B cell (primary cell): Measurements from ENCODE around the gene MROH8. TPM values are rescaled to one million over a fixed set of nuclear protein-coding genes. Genes with fewer than 3 reads are reported as not detected.

Source experiments
- ATAC-seq: fragments of 200-7000 bp; cut with Tn5 transposase; one replicate; pipeline ENCODE4 v1.10.0; 2021; ENCODE audit warnings: low read depth, mild to moderate bottlenecking, moderate number of reproducible peaks, moderate library complexity
- CTCF ChIA-PET: fragments of 350-600 bp; sonication (Branson Sonifier 250); formaldehyde crosslinking; loops from one replicate; lab custom pipeline; 2021; ENCODE audit warnings: antibody characterized with exemption, inconsistent platforms; lab: Charles Lee
- POLR2A ChIA-PET: fragments of 350-600 bp; sonication (Branson Sonifier 250); formaldehyde crosslinking; loops from one replicate; lab custom pipeline; 2021; ENCODE audit warnings: antibody characterized with exemption; lab: Charles Lee
- DNase-seq: peaks from one replicate; pipeline ENCODE4 v3.0.0; 2013
- H2AFZ ChIP-seq: 2 replicates; pipeline ENCODE4 v1.6.1; 2012; ENCODE audit warnings: mild to moderate bottlenecking, low read depth, low read length; ENCODE audit not compliant: insufficient read depth, poor library complexity, severe bottlenecking
- H3K27ac ChIP-seq, 2 donors: 1 replicate in 1 of 2; 2 replicates in 1 of 2; pipeline ENCODE4 v1.5.1; 2012 to 2013; ENCODE audit warnings: low read length in 2 of 2, mild to moderate bottlenecking in 2 of 2, moderate library complexity in 1 of 2
- H3K27me3 ChIP-seq, 4 experiments: fragments of 200-600 bp in 1 of 4; sonication (generic) in 1 of 4; replicated peaks in 1 of 4; 1 replicate in 2 of 4; 2 replicates in 2 of 4; pipeline versions ENCODE4 v1.6.1 to v1.7.0; 2013 to 2016; ENCODE audit warnings: low read length in 3 of 4, mild to moderate bottlenecking in 2 of 4, mixed read lengths in 1 of 4, moderate library complexity in 1 of 4; ENCODE audit not compliant: insufficient read depth in 4 of 4, control insufficient read depth in 3 of 4; ENCODE audit errors: control extremely low read depth in 1 of 4
- H3K36me3 ChIP-seq, 2 experiments: replicated peaks in 1 of 2; 1 replicate in 1 of 2; 2 replicates in 1 of 2; pipeline versions ENCODE4 v1.6.1 to v1.7.1; 2013; ENCODE audit warnings: low read length in 1 of 2; ENCODE audit not compliant: insufficient read depth in 2 of 2, control insufficient read depth in 1 of 2; ENCODE audit errors: control extremely low read depth in 1 of 2, extremely low read depth in 1 of 2
- H3K4me1 ChIP-seq, 2 donors: fragments of 200-600 bp in 1 of 2; sonication (generic) in 1 of 2; 1 replicate in 1 of 2; 2 replicates in 1 of 2; pipeline versions ENCODE4 v1.5.1 to v1.6.1; 2013 to 2017; ENCODE audit warnings: low read length in 2 of 2; ENCODE audit not compliant: control insufficient read depth in 2 of 2, insufficient read depth in 2 of 2
- H3K4me2 ChIP-seq: replicated peaks from 2 replicates; pipeline ENCODE3; 2012; ENCODE audit warnings: mild to moderate bottlenecking, low read depth, low read length; ENCODE audit not compliant: poor library complexity, severe bottlenecking
- H3K4me3 ChIP-seq, 5 experiments: fragments of 200-600 bp in 1 of 5; sonication (generic) in 1 of 5; 1 replicate in 3 of 5; 2 replicates in 2 of 5; pipeline versions ENCODE4 v1.5.1 to v1.7.0; 2011 to 2016; ENCODE audit warnings: low read length in 4 of 5, mild to moderate bottlenecking in 4 of 5, low read depth in 2 of 5, control low read depth in 1 of 5, moderate library complexity in 1 of 5; ENCODE audit not compliant: insufficient read depth in 1 of 5; ENCODE audit errors: control extremely low read depth in 1 of 5, extremely low read depth in 1 of 5
- H3K79me2 ChIP-seq: fragments of 200-600 bp; sonication (generic); one replicate; pipeline ENCODE4 v1.6.0; 2016; ENCODE audit warnings: low read length; ENCODE audit not compliant: control insufficient read depth, insufficient read depth
- H3K9ac ChIP-seq: fragments of 200-600 bp; sonication (generic); 2 replicates; pipeline ENCODE4 v1.6.1; 2017; ENCODE audit warnings: mild to moderate bottlenecking, low read length, moderate library complexity
- H3K9me3 ChIP-seq, 3 donors: one replicate each; pipeline versions ENCODE4 v1.6.1 to v1.7.1; 2013; ENCODE audit warnings: low read length in 2 of 3; ENCODE audit not compliant: control insufficient read depth in 2 of 3, insufficient read depth in 1 of 3; ENCODE audit errors: control extremely low read depth in 1 of 3
- H4K20me1 ChIP-seq: 2 replicates; pipeline ENCODE4 v1.6.0; 2012; ENCODE audit warnings: mild to moderate bottlenecking, low read length; ENCODE audit not compliant: insufficient read depth, control insufficient read depth, poor library complexity, severe bottlenecking
- H3K27ac Mint-ChIP-seq: one replicate; pipeline ENCODE4 v1.8.0; 2021; ENCODE audit warnings: mixed read lengths
- H3K27me3 Mint-ChIP-seq: one replicate; pipeline ENCODE4 v1.8.0; 2021; ENCODE audit warnings: mixed read lengths
- H3K4me1 Mint-ChIP-seq: one replicate; pipeline ENCODE4 v1.8.0; 2021; ENCODE audit warnings: mixed read lengths
- H3K4me3 Mint-ChIP-seq: one replicate; pipeline ENCODE4 v1.8.0; 2021; ENCODE audit warnings: mixed read lengths
- H3K9me3 Mint-ChIP-seq: one replicate; pipeline ENCODE4 v1.8.0; 2022; ENCODE audit warnings: mixed read lengths; ENCODE audit not compliant: insufficient read depth
- EZH2 ChIP-seq: IDR thresholded peaks from 2 replicates; pipeline ENCODE4 v1.6.1; 2012; ENCODE audit warnings: borderline replicate concordance, low read depth, mild to moderate bottlenecking, moderate library complexity, low read length; ENCODE audit not compliant: insufficient read depth, poor library complexity, severe bottlenecking
- WGBS: methylation state at CpG from one replicate; pipeline ENCODE4 v1.1.5; 2013; ENCODE audit warnings: missing lambda C conversion rate; ENCODE audit not compliant: insufficient coverage; 5-methylcytosine and 5-hydroxymethylcytosine counted together
- intact Hi-C: fragments of 100-400 bp; cut with micrococcal nuclease; formaldehyde crosslinking; loops from one replicate; pipeline ENCODE4 v1.10.0; 2022
- polyA plus RNA-seq: library from polyadenylated mRNA; depleted of rRNA; stranded (reverse); fragments of >200 nt; gene quantifications from 2 replicates; pipeline ENCODE4 v1.2.3, GENCODE V29; 2012
- total RNA-seq, 2 donors: library from RNA; stranded (reverse); fragments of 120-200 nt in 1 of 2; gene quantifications; 1 replicate in 1 of 2; 2 replicates in 1 of 2; pipeline versions ENCODE4 v1.2.3 to v1.2.4, GENCODE V29; 2013 to 2022
- TF ChIP-seq, protein P1 (sequence below): fragments of 200-600 bp; IDR thresholded peaks from one replicate; pipeline ENCODE4 v1.8.0; 2022; ENCODE audit warnings: antibody characterized with exemption, mild to moderate bottlenecking

The MROH8 gene
- total and polyA plus RNA-seq, 2 donors (not counting 1 experiment from before 2014, with no cell fraction given) = 3.8 to 4.6 TPM

DNA sequence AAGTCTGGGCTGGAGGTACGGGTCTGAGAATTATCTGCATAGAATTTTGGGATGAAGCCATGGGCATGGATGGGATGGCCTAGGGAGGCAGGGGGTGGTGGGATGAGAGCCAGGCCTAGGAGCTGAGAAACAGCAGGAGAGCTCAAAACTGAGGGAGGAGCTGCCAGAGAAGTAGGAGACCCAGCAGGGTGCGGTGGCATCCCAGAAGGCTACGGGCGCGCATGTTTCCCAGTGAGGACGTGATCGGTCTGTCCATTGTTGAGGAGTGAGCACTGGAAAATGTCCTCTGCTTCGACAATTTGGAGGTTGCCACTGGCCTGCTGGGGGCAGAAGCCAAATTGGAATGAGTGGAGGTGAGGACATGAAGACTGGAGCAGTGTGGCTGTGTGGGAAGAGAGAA lies 14.5 kb upstream of the MROH8 start:
- no peaks in the 10 kb centered on the region for H3K9me3 Mint-ChIP-seq
- ChIA-PET POLR2A (no interaction called here), CTCF (interaction anchor here (0.8 to 17.7 kb wide), 6 partner anchors 12 to 338 kb away, joined by 3 to 307 read pairs (median 24); partner anchors contain the start of genes BLCAP, MROH8 and RPN2)
- Histone ChIP-seq H3K36me3 (peaks cover 0 to 37% of the 10 kb centered on the region in 2 experiments), H3K4me1 (peaks cover 18 to 37% of the 10 kb centered on the region in 2 donors), H3K9me3 (no peaks in the 10 kb centered on the region), H3K27ac (no peak overlapping the region), H2AFZ (no peak overlapping the region), H3K4me3 (no peak overlapping the region), H4K20me1 (peaks cover 65% of the 10 kb centered on the region), H3K9ac (no peak overlapping the region), H3K79me2 (peaks cover 96% of the 10 kb centered on the region), H3K27me3 (no peaks in the 10 kb centered on the region), H3K4me2 (no peak overlapping the region)
- ATAC-seq (no peak), DNase-seq (no peak)
- H3K4me1 Mint-ChIP-seq = peaks cover 50% of the 10 kb centered on the region
- H3K27me3 Mint-ChIP-seq = no peaks in the 10 kb centered on the region
- TF ChIP-seq, protein P1, sequence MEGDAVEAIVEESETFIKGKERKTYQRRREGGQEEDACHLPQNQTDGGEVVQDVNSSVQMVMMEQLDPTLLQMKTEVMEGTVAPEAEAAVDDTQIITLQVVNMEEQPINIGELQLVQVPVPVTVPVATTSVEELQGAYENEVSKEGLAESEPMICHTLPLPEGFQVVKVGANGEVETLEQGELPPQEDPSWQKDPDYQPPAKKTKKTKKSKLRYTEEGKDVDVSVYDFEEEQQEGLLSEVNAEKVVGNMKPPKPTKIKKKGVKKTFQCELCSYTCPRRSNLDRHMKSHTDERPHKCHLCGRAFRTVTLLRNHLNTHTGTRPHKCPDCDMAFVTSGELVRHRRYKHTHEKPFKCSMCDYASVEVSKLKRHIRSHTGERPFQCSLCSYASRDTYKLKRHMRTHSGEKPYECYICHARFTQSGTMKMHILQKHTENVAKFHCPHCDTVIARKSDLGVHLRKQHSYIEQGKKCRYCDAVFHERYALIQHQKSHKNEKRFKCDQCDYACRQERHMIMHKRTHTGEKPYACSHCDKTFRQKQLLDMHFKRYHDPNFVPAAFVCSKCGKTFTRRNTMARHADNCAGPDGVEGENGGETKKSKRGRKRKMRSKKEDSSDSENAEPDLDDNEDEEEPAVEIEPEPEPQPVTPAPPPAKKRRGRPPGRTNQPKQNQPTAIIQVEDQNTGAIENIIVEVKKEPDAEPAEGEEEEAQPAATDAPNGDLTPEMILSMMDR = no peak
- no peak for TF ChIP-seq EZH2
- 100% methylated on average over 8 of the region's 8 CpGs for WGBS
- H3K4me3 Mint-ChIP-seq = no peak overlapping the region
- intact Hi-C loops = loop anchor here (2.0 to 10.0 kb wide), 3 partner anchors 191 to 801 kb away; partner anchors contain the start of gene BLCAP
- H3K27ac Mint-ChIP-seq = peak overlapping the region; percentile 46

DNA sequence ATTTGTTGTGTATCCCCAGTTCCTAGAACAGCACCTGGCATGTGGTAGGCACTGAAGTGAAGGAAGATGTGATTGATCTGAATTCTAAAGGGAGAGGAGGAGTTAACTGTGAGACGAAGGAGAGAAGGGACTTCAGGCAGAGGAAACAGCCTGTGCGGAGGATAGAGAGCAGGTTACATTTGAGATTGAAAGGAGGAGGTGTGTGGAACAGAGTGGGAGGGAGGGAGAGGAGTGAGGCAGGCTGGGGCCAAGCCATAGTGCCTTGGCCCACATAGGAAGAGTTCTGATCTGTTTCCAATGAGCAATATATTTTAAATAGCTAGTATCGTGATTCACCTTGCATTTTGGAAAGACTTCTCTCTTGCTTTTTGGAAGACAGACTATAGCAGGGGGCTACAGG lies 13.9 kb upstream of the MROH8 start:
- peak overlapping the region; percentile 46 for H3K27ac Mint-ChIP-seq
- 92% methylated on average over 3 of the region's 3 CpGs for WGBS
- ChIA-PET POLR2A (no interaction called here), CTCF (interaction anchor here (0.8 to 17.7 kb wide), 6 partner anchors 11 to 339 kb away, joined by 3 to 307 read pairs (median 24); partner anchors contain the start of genes BLCAP, MROH8 and RPN2)
- H3K4me3 Mint-ChIP-seq = no peak overlapping the region
- H3K9me3 ChIP-seq = no peaks in the 10 kb centered on the region
- DNase-seq (no peak), ATAC-seq (no peak)
- H3K9ac ChIP-seq = no peak overlapping the region
- H3K4me1 Mint-ChIP-seq = peaks cover 50% of the 10 kb centered on the region
- no peak overlapping the region for H3K4me3 ChIP-seq
- H3K4me2 ChIP-seq = no peak overlapping the region
- no peaks in the 10 kb centered on the region for H3K27me3 ChIP-seq
- no peak overlapping the region for H3K27ac ChIP-seq
- peaks cover 0 to 32% of the 10 kb centered on the region in 2 experiments for H3K36me3 ChIP-seq
- H2AFZ ChIP-seq = no peak overlapping the region
- intact Hi-C loops = loop anchor here (2.0 to 10.0 kb wide), 2 partner anchors 334 to 802 kb away; partner anchors contain the start of gene BLCAP
- H4K20me1 ChIP-seq = peaks cover 67% of the 10 kb centered on the region
- no peaks in the 10 kb centered on the region for H3K27me3 Mint-ChIP-seq
- peaks cover 18 to 37% of the 10 kb centered on the region in 2 donors for H3K4me1 ChIP-seq
- peaks cover 98% of the 10 kb centered on the region for H3K79me2 ChIP-seq
- TF ChIP-seq, protein P1 = no peak
- no peak for TF ChIP-seq EZH2
- no peaks in the 10 kb centered on the region for H3K9me3 Mint-ChIP-seq
